RKO (cell line): Measurements from ENCODE around the gene TMEM126A.
"Not testable (repeated sequence)": the region's sequence is repeated elsewhere in the genome, so short reads cannot be mapped to it uniquely, and the experiment has no call there.

Experiments
- DNase-seq: peaks from one replicate; pipeline ENCODE4 v3.0.0-alpha.2; 2016; ENCODE audit warnings: low spot score

The TMEM126A gene

GRCh38 chr11:85647604-85648299, at the start of gene TMEM126A:
TSS of gene TMEM126A (plus strand) at chr11:85647967. CDS start at chr11:85650256, 2,289 bp downstream.
- DNase-seq = peak; percentile 88

DNA sequence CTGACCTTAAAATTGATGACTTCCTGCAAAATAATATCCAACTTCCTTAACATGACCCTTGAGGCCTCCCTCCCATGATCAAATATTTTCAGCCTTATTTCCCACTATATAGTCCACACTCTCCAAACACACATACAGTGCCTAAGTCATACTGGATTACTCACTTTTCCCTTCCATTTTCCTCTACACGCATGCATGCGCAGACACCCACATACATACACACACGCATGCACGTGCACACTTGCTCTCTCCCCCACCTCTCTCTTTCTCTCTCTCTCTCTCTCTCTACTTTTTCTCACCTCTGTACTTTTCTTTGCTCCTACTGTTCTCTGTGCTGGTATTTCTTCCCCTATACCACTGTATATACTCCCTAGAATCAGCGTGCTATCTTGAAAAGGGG, 48.7 kb upstream of the TMEM126A start:
- DNase-seq = no peak

DNA sequence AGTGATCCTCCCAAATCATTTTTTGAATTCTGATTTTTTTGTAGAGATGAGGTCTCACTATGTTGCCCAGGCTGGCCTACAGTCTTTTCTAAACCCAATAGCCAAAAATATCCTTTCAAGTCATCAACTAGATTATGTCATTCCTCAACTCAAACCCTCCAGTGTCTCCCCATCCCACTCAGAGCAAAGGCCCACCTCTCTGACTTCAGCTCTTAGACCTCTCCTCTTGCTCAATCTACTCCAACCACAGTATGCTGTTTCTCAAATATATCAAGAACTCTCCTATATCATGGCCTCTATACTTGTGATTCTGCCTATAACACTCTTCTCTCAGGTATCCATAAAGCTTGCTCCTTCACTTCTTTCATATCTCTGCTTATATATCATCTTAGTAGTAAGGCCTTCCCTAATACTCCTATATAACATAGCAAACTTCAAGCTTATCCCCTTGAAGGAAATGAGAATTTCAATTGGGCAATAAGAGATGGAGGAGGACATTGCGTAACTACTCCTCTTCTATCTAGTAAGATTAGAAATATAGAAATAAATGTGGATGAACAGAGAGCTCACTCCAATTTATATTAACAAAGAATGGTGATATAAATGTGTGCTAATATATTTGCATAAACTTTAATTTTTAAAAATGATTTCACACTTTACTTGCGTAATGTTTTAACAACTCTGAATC, 45.1 kb upstream of the TMEM126A start:
- no peak for DNase-seq

DNA sequence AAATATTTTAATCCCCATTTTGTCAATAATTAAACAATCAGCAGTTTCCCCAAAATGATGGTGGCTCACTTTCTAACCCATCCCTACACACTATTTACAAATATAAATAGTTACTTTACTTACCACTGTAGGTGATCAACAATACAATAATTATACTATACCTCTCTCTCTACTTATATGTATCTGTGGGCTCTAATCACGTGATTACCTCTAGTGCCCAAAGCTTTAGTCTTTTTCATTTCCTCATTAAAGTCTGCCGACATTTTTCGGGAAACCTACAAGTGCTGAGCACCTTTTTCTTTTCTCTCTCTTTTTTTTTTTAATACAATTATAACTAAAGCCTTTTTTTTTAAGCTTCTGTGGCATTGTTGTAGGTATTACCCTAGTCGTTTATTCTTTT, 44.5 kb upstream of the TMEM126A start:
- DNase-seq = no peak

DNA sequence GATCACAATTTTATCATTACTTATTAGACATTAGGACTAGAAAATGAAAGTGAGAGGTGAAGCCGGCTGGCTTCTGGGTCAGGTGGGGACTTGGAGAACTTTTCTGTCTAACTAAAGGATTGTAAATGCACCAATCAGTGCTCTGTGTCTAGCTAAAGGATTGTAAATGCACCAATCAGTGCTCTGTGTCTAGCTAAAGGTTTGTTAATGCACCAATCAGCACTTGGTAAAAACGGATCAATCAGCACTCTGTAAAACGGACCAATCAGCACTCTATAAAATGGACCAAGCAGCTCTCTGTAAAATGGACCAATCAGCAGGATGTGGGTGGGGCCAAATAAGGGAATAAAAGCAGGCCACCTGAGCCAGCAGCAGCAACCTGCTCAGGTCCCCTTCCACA, 41.5 kb upstream of the TMEM126A start:
- not testable (repeated sequence) for DNase-seq

GRCh38 chr11:85608621-85609020, 39.1 kb upstream of the TMEM126A start:
- DNase-seq = not testable (repeated sequence)

DNA sequence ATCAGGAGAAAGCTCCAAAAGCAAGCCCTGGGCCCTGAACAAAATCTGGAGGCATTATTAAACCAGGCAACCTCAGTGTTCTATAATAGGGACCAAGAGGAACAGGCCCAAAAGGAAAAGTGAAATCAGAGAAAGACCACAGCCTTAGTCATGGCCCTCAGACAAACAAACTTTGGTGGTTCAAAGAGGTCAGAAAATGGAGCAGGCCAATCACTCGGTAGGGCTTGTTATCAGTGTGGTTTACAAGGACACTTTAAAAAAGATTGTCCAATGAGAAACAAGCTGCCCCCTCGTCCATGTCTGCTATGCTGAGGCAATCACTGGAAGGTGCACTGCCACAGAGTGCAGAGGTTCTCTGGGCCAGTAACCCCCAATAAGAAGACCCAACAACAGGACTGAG, 38.5 kb upstream of the TMEM126A start:
- DNase-seq = not testable (repeated sequence)

DNA sequence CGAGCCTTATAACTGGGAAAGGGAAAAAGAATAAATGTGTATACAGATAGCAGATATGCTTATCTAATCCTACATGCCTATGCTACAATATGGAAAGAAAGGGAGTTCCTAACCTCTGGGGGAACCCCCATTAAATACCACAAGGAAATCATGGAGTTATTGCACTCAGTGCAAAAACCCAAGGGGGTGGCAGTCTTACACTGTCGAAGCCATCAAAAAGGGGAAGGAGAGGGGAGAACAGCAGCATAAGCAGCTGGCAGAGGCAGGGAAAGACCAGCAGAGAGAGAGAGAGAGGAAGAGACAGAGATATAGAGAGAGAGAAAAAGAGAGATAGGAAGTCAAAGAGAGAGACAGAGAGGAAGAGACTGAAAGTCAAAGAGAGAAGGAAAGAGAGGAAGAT, 36.1 kb upstream of the TMEM126A start:
- DNase-seq = not testable (repeated sequence)

- DNase-seq = no peak
Measured at GRCh38 chr11:85619499-85619898, 28.3 kb upstream of the TMEM126A start.

DNA sequence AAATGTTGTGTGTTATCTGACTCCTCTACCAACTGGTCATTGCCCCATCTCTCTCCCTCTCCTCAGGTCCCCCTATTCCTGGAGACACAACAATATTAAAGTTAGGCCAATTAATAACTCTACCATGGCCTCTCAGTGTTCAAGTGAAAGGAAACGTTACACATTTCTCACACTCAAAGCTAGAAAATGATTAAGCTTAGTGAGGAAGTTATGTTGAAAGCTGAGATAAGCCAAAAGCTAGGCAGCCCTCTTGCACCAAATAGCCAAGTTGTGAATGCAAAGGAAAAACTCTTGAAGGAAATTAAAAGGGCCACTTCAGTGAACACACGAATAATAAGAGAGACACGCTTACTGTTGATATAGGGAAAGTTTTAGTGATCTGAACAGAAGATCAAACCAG, 27.5 kb upstream of the TMEM126A start:
- no peak for DNase-seq

GRCh38 chr11:85626496-85626895, 21.3 kb upstream of the TMEM126A start:
- no peak for DNase-seq

DNA sequence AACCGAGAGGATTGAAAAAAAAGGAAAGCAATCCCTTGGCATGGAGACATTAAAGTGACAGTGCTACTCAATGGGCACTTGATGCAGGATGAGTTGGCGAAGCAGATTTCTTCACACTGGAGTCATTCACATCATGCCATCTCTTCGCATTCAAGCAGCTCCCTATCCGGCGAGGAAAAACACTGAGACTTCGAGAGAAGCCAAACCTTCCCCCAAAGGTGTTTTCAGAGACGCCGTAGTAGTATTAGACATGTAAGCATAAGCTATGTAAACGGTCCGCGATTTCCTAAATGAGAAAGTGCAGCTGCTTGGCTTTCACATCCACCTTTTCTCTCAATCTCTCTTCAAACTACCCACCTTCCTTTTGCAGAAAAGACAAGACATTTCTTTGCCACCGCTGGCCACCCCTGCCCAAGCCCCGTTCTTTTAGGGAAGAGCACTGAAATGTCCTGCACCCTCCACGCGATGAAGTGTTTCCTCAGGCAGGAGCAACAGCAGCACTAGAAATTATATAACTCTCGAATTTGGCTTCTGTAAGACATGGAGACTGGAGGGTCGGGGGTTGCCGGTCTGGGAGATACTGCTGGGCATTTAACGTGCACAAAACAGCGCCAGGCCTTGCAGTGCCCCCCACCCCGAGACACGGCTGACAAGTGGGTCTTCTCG, 20.3 kb upstream of the TMEM126A start, which contains the start of gene DLG2:
TSS of gene DLG2 (minus strand) at position 13 of the 666 bp plus-strand sequence.
- peak; percentile 83 for DNase-seq

DNA sequence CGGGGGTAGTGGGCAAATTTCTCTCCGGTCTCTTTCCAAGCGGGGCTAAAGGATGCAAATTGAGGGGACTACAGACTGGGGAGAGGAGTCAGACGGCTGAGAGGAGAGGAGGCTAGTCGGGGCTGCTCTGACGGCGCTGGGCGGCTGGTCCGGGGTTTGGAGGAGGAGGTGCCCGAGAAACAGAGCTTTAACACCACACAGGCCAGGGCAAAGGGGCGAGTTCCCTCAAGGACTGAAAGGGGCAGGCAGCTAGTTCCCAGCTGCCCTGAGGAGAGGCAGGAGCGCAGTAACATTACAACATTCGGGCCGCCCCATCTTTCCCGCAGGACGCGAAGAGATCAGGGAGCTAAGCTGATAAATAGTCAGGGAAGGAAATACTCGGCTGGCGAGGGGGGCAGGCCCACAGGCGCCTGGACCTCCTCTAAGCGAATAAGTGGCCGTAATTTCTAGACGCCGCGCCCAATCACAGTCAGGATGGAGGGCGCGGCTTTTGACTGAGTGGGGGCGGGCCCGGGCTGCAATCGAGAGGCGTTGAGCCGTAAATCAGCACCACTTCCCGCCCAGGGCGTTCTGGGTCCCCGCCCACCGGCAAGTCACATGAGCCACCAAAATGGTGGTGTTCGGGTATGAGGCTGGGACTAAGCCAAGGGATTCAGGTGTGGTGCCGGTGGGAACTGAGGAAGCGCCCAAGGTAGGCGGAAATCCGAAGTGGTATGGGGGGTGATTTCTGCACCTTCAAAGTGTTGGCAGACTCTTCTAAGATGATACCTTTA, 19.6 kb upstream of the TMEM126A start, which contains the start of gene TMEM126B:
TSS of gene TMEM126B (plus strand) at position 596 of the 773 bp plus-strand sequence. CDS start at position 611, 15 bp downstream.
- peak; percentile 98 for DNase-seq

DNA sequence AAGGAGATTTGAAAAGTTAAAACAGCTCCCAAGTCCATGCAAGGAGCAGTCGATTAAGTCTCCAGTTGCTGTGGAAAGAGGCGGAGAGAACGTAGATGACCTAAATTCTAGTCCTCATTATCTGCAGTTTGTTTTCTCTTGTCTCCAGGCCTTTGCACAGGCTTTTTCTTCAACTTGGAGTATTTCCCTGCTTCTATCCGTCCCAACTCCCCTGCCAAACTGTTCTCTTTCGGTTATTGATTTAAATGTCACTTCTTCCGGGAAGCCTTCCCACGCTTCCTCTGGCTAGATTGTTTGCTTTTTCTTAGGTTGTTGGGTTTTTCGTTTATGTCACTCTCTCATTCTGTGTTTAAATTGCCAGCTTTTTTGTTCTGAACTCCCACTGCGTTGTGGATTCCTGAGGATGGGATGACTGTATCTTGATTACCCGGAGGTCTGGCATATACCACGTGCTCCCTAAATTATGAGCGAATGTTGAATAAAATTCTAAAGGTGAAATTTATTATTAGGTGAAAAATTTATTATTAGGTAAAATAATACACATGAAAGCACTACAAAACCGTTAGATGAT, 18.9 kb upstream of the TMEM126A start:
- DNase-seq = peak; percentile 35

DNA sequence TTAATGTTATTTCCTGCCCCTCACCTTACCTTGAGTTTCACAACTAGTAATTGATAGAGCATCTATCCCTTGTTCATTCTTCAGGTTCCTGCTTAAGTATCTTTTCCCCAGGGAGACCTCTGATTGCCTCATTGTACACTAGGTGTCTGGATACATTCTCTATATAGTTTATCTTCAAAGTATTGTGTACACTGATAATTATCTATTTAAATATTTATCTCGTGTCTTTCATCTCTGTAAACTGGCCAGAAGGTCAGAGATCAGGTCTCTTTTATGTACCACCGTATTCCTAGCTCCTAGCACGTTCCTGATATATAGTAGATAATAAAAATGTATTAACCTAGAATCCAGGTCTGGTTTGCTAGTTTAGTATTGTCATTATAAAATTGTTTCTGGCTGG, 13.0 kb upstream of the TMEM126A start:
- DNase-seq = no peak

GRCh38 chr11:85643191-85643614, 4.6 kb upstream of the TMEM126A start:
- DNase-seq = no peak

- DNase-seq = no peak
Measured at GRCh38 chr11:85647078-85647477, 689 bp upstream of the TMEM126A start.

DNA sequence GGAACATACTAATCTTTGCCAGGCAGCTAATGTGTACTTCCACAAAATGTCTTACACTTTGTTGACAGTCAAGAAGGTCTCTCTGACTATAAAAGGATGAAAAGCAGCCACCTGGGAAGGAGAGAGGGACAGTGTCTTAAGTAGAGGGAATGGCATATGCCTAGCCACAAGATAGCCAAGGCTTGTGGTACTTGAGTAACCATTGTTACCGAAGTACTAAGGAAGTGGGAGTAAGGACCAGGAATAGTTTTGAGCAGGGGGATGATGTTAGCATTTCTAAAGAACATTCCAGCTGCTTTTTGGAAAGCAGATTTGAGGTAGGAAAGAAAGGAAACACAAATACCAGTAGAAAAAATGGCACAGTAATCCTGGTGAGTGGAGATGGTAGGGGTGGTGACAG, 3.4 kb downstream of the TMEM126A start:
- no peak for DNase-seq

- no peak for DNase-seq
Measured at GRCh38 chr11:85652786-85653447, 5.2 kb downstream of the TMEM126A start.

GRCh38 chr11:85654343-85654742, 6.6 kb downstream of the TMEM126A start:
- not testable (repeated sequence) for DNase-seq

GRCh38 chr11:85656777-85657176, 9.0 kb downstream of the TMEM126A start:
- DNase-seq = no peak
